H1 (cell line): ENCODE measurements around the gene METTL8. TPM values are rescaled to one million over a fixed set of nuclear protein-coding genes. Genes with fewer than 3 reads are reported as not detected.

Source experiments
- CTCF ChIA-PET: fragments of 300-600 bp; sonication (Branson Sonifier 250); formaldehyde crosslinking; loops from one replicate; lab custom pipeline; 2021; ENCODE audit not compliant: partially characterized antibody; lab: Charles Lee
- POLR2A ChIA-PET: fragments of 300-600 bp; sonication (Branson Sonifier 250); formaldehyde crosslinking; loops from one replicate; lab custom pipeline; 2021; ENCODE audit warnings: inconsistent platforms; ENCODE audit not compliant: partially characterized antibody; lab: Charles Lee
- DNase-seq, 2 experiments: peaks; one replicate each; pipeline versions ENCODE4 v3.0.0 to v3.0.0-alpha.2; 2010 to 2022; ENCODE audit warnings: low spot score in 2 of 2, low read depth in 1 of 2, mixed read lengths in 1 of 2
- FAIRE-seq: peaks from 2 replicates; lab custom pipeline; 2011; peaks lifted over from hg19 to GRCh38; lab: Jason Lieb, UNC
- H2AFZ ChIP-seq: 2 replicates; pipeline ENCODE4 v1.8.1; 2012; ENCODE audit warnings: low read length, inconsistent platforms
- H2AK5ac ChIP-seq: 2 replicates; pipeline ENCODE4 v1.6.1; 2013; ENCODE audit warnings: low read depth, low read length
- H2BK120ac ChIP-seq: replicated peaks from 2 replicates; pipeline ENCODE3; 2013; ENCODE audit warnings: low read depth, low read length, inconsistent platforms
- H2BK12ac ChIP-seq: 2 replicates; pipeline ENCODE4 v1.6.1; 2013; ENCODE audit warnings: low read depth, low read length
- H2BK15ac ChIP-seq: 2 replicates; pipeline ENCODE4 v1.6.1; 2013; ENCODE audit warnings: low read length
- H2BK20ac ChIP-seq: 2 replicates; pipeline ENCODE4 v1.6.1; 2013; ENCODE audit warnings: low read length
- H2BK5ac ChIP-seq: 2 replicates; pipeline ENCODE4 v1.6.1; 2013; ENCODE audit warnings: low read depth, low read length
- H3K14ac ChIP-seq: 2 replicates; pipeline ENCODE4 v1.6.1; 2013; ENCODE audit warnings: inconsistent platforms; ENCODE audit not compliant: insufficient read length
- H3K18ac ChIP-seq: 2 replicates; pipeline ENCODE4 v1.6.1; 2013; ENCODE audit warnings: low read length; ENCODE audit errors: extremely low read depth
- H3K23ac ChIP-seq: 2 replicates; pipeline ENCODE4 v1.6.1; 2013; ENCODE audit warnings: inconsistent platforms; ENCODE audit not compliant: insufficient read length
- H3K23me2 ChIP-seq: 2 replicates; pipeline ENCODE4 v1.6.1; 2013; ENCODE audit warnings: low read depth, low read length
- H3K27ac ChIP-seq: 2 replicates; pipeline ENCODE4 v1.6.1; 2011; ENCODE audit warnings: low read depth, low read length, inconsistent platforms
- H3K27me3 ChIP-seq, 4 experiments: replicated peaks in 1 of 4; 1 replicate in 1 of 4; 2 replicates in 3 of 4; pipeline versions ENCODE4 v1.6.1 to v1.8.1; 2011 to 2013; ENCODE audit warnings: low read length in 3 of 4, mild to moderate bottlenecking in 3 of 4, inconsistent platforms in 2 of 4, mixed read lengths in 2 of 4, moderate library complexity in 1 of 4; ENCODE audit not compliant: control insufficient read depth in 3 of 4, insufficient read depth in 3 of 4; ENCODE audit errors: extremely low read depth in 1 of 4
- H3K36me3 ChIP-seq, 4 experiments: 2 replicates each; pipeline versions ENCODE4 v1.6.1 to v1.8.1; 2011 to 2013; ENCODE audit warnings: mild to moderate bottlenecking in 4 of 4, low read length in 3 of 4, moderate library complexity in 2 of 4, control low read depth in 1 of 4, inconsistent platforms in 1 of 4; ENCODE audit not compliant: insufficient read depth in 4 of 4, control insufficient read depth in 2 of 4
- H3K4ac ChIP-seq: replicated peaks from 2 replicates; pipeline ENCODE3; 2013; ENCODE audit warnings: low read length, low read depth, mixed read lengths, inconsistent platforms; ENCODE audit not compliant: insufficient read length
- H3K4me1 ChIP-seq, 4 experiments: replicated peaks in 1 of 4; 1 replicate in 1 of 4; 2 replicates in 3 of 4; pipeline versions ENCODE4 v1.6.1 to v1.8.1; 2011 to 2013; ENCODE audit warnings: low read length in 3 of 4, inconsistent platforms in 2 of 4, mixed read lengths in 1 of 4; ENCODE audit not compliant: insufficient read depth in 4 of 4, control insufficient read depth in 3 of 4
- H3K4me2 ChIP-seq, 2 experiments: 2 replicates each; pipeline versions ENCODE4 v1.6.1 to v1.8.1; 2011 to 2013; ENCODE audit warnings: low read depth in 2 of 2, low read length in 2 of 2, control low read depth in 1 of 2, inconsistent platforms in 1 of 2, mild to moderate bottlenecking in 1 of 2; ENCODE audit not compliant: insufficient read depth in 1 of 2
- H3K4me3 ChIP-seq, 4 experiments: fragments of 200-600, 300-600 bp in 1 of 4; sonication (generic), shearing (Covaris generic), sonication (Bioruptor Twin) in 1 of 4; 2 replicates each; pipeline versions ENCODE4 v1.5.1 to v1.8.1; 2011 to 2016; ENCODE audit warnings: low read length in 4 of 4, low read depth in 3 of 4, control low read depth in 2 of 4, inconsistent platforms in 2 of 4, mild to moderate bottlenecking in 2 of 4, mixed read lengths in 1 of 4, moderate library complexity in 1 of 4; ENCODE audit not compliant: insufficient read depth in 2 of 4; ENCODE audit errors: extremely low read depth in 1 of 4
- H3K56ac ChIP-seq: replicated peaks from 2 replicates; pipeline ENCODE3; 2013; ENCODE audit warnings: low read depth, mild to moderate bottlenecking, mixed read lengths, low read length, inconsistent platforms; ENCODE audit not compliant: insufficient read length
- H3K79me1 ChIP-seq: 2 replicates; pipeline ENCODE4 v1.6.1; 2013; ENCODE audit warnings: low read depth, low read length, control low read depth
- H3K79me2 ChIP-seq, 2 experiments: 2 replicates each; pipeline versions ENCODE4 v1.6.1 to v1.8.1; 2012 to 2013; ENCODE audit warnings: low read length in 2 of 2, mild to moderate bottlenecking in 2 of 2, inconsistent platforms in 1 of 2; ENCODE audit not compliant: insufficient read depth in 2 of 2, control insufficient read depth in 1 of 2
- H3K9ac ChIP-seq, 4 experiments: replicated peaks in 1 of 4; 1 replicate in 1 of 4; 2 replicates in 3 of 4; pipeline versions ENCODE4 v1.6.1 to v1.8.1; 2011 to 2013; ENCODE audit warnings: low read depth in 3 of 4, low read length in 3 of 4, control low read depth in 2 of 4, mild to moderate bottlenecking in 2 of 4, moderate library complexity in 2 of 4, inconsistent platforms in 1 of 4; ENCODE audit errors: extremely low read depth in 1 of 4
- H3K9me3 ChIP-seq, 2 experiments: 2 replicates each; pipeline versions ENCODE4 v1.6.1 to v1.8.1; 2012 to 2013; ENCODE audit warnings: mild to moderate bottlenecking in 2 of 2, moderate library complexity in 2 of 2, control low read depth in 1 of 2, inconsistent platforms in 1 of 2, low read depth in 1 of 2, low read length in 1 of 2, mixed read lengths in 1 of 2; ENCODE audit not compliant: insufficient read depth in 2 of 2
- H4K20me1 ChIP-seq, 2 experiments: replicated peaks in 1 of 2; 2 replicates each; pipeline versions ENCODE3 to v1.8.1; 2011 to 2013; ENCODE audit warnings: inconsistent platforms in 2 of 2, low read length in 2 of 2, mild to moderate bottlenecking in 1 of 2; ENCODE audit not compliant: insufficient read depth in 2 of 2, control insufficient read depth in 1 of 2
- H4K5ac ChIP-seq: 2 replicates; pipeline ENCODE4 v1.6.1; 2013; ENCODE audit warnings: low read length, low read depth, mixed read lengths, inconsistent platforms; ENCODE audit not compliant: insufficient read length
- H4K8ac ChIP-seq: 2 replicates; pipeline ENCODE4 v1.8.0; 2013; ENCODE audit warnings: mild to moderate bottlenecking, moderate library complexity, low read length, inconsistent platforms; ENCODE audit not compliant: insufficient read depth; ENCODE audit errors: extremely low read depth
- H4K91ac ChIP-seq: replicated peaks from 2 replicates; pipeline ENCODE3; 2013; ENCODE audit warnings: low read length, mixed read lengths, inconsistent platforms; ENCODE audit not compliant: insufficient read length
- EZH2 ChIP-seq: fragments of 200-600 bp; sonication (generic); IDR thresholded peaks from 2 replicates; pipeline ENCODE4 v1.7.1; 2012; ENCODE audit warnings: low read depth, mild to moderate bottlenecking, moderate library complexity, low read length, inconsistent platforms; ENCODE audit not compliant: severe bottlenecking
- HDAC2 ChIP-seq, 2 experiments: fragments of 300-600 bp in 1 of 2; sonication (generic) in 1 of 2; IDR thresholded peaks; 2 replicates each; pipeline ENCODE4 v1.6.1; 2011 to 2012; ENCODE audit warnings: low read depth in 2 of 2, low read length in 2 of 2, mild to moderate bottlenecking in 2 of 2, moderate library complexity in 2 of 2, borderline replicate concordance in 1 of 2, inconsistent platforms in 1 of 2
- JUND ChIP-seq: IDR thresholded peaks from 2 replicates; pipeline ENCODE4 v1.6.1; 2011; ENCODE audit warnings: mild to moderate bottlenecking, improper control_type of control experiment, low read length
- KDM5A ChIP-seq: fragments of 200-600 bp; IDR thresholded peaks from 2 replicates; pipeline ENCODE4 v1.7.1; 2012; ENCODE audit warnings: mild to moderate bottlenecking, low read length, inconsistent platforms, mixed read lengths
- RAD21 ChIP-seq, 2 experiments: IDR thresholded peaks in 1 of 2; conservative IDR thresholded peaks in 1 of 2; 2 replicates each; pipeline ENCODE4 v1.6.1; 2011; ENCODE audit warnings: low read depth in 2 of 2, low read length in 2 of 2, improper control_type of control experiment in 1 of 2, inconsistent platforms in 1 of 2, mild to moderate bottlenecking in 1 of 2, moderate library complexity in 1 of 2
- SAP30 ChIP-seq: fragments of 300-600 bp; sonication (generic); IDR thresholded peaks from 2 replicates; pipeline ENCODE4 v1.7.1; 2012; ENCODE audit warnings: low read length, moderate library complexity, mild to moderate bottlenecking, inconsistent platforms; ENCODE audit not compliant: insufficient read depth, insufficient replicate concordance
- SIX5 ChIP-seq: IDR thresholded peaks from 2 replicates; pipeline ENCODE4 v1.6.1; 2011; ENCODE audit warnings: mild to moderate bottlenecking, low read depth, low read length
- SP2 ChIP-seq: IDR thresholded peaks from 2 replicates; pipeline ENCODE4 v1.6.1; 2012; ENCODE audit warnings: mild to moderate bottlenecking, low read length, inconsistent platforms
- TAF7 ChIP-seq: optimal IDR thresholded peaks from 2 replicates; pipeline ENCODE3; 2011; ENCODE audit warnings: low read depth, mild to moderate bottlenecking, inconsistent platforms, low read length, moderate library complexity, borderline replicate concordance
- WGBS, 2 experiments: shearing (Covaris generic) in 1 of 2; methylation state at CpG; one replicate each; pipeline versions ENCODE4 v1.1.6 to v1.1.7; 2013 to 2015; ENCODE audit warnings: low lambda C conversion rate in 2 of 2, mixed read lengths in 2 of 2, inconsistent platforms in 1 of 2, low coverage in 1 of 2, missing lambda C conversion rate in 1 of 2; ENCODE audit not compliant: insufficient replicate concordance in 2 of 2, insufficient coverage in 1 of 2, insufficient read length in 1 of 2; ENCODE audit errors: extremely low coverage in 1 of 2, missing lambda C conversion rate in 1 of 2; 5-methylcytosine and 5-hydroxymethylcytosine counted together
- polyA plus RNA-seq, 7 experiments: library from polyadenylated mRNA; depleted of rRNA in 3 of 7; stranded (reverse) in 5 of 7; unstranded in 2 of 7; fragments of >200 nt in 5 of 7; fragments of 200-250 nt in 2 of 7; gene quantifications; 1 replicate in 5 of 7; 2 replicates in 1 of 7; 4 replicates in 1 of 7; pipeline versions ENCODE4 v1.2.1 to v1.2.3, GENCODE V29; 2011 to 2013; ENCODE audit warnings: missing spikeins in 2 of 7, mixed read lengths in 2 of 7
- total RNA-seq: library from RNA; stranded (reverse); fragmentation: NEBNext Ultra II Directional; extraction: Animal tissue kit (Norgen Biotek cat#: 25700); gene quantifications from 2 replicates; pipeline ENCODE4 v1.2.1, GENCODE V29; 2021
- TF ChIP-seq, protein P1 (sequence below): IDR thresholded peaks from 2 replicates; pipeline ENCODE4 v1.6.1; 2012; ENCODE audit warnings: inconsistent platforms
- TF ChIP-seq, protein P2 (sequence below): IDR thresholded peaks from 2 replicates; pipeline ENCODE4 v1.6.1; 2011; ENCODE audit warnings: low read length, improper control_type of control experiment

Gene METTL8
- total and polyA plus RNA-seq, 2 of the 8 experiments (the other 6 are each of a cell fraction or from before 2014, with no cell fraction given), result 17.6 to 79.7 TPM

DNA sequence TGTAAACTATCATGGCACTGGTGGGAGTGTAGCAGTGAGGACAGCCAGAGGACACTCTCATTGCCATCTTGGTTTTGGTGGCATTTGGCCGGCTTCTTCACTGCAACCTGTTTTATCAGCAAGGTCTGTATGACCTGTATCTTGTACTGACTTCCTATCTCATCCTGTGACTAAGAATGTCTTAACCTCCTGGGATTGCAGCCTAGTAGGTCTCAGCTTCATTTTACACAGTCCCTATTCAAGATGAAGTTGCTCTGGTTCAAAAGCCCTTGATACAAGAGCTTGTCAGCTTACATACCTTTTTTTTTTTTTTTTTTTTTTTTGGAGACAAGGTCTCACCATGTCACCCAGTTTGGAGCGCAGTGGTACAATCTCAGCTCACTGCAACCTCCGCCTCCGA is 110.9 kb downstream of the METTL8 start:
- Histone ChIP-seq H3K14ac (no peak overlapping the region), H3K23ac (no peak overlapping the region), H4K8ac (no peak overlapping the region), H2AFZ (no peak overlapping the region), H3K56ac (no peak overlapping the region), H3K27ac (no peak overlapping the region), H3K9me3 (no peaks in the 10 kb centered on the region), H4K91ac (no peak overlapping the region), H4K20me1 (no peaks in the 10 kb centered on the region), H3K27me3 (no peaks in the 10 kb centered on the region), H2BK15ac (no peak overlapping the region), H2BK120ac (no peak overlapping the region), H3K4me2 (no peak overlapping the region), H3K4me3 (no peak overlapping the region), H3K18ac (no peak overlapping the region), H2BK20ac (0 out of 2 replicates have a peak overlapping the region, but pooled peaks have one; percentile 73), H4K5ac (no peak overlapping the region), H3K23me2 (no peaks in the 10 kb centered on the region), H3K79me2 (peaks cover 0 to 3% of the 10 kb centered on the region in 2 experiments; a peak in 1 of 4 replicates), H3K9ac (no peak overlapping the region), H3K36me3 (peaks cover 0 to 7% (median 1%) of the 10 kb centered on the region in 4 experiments; a peak in 3 of 8 replicates), H3K4ac (no peak overlapping the region), H2BK12ac (peak overlapping the region; percentile 55; the same call in 1 of the 2 replicates), H2BK5ac (no peak overlapping the region), H3K4me1 (peaks cover 7 to 41% (median 23%) of the 10 kb centered on the region in 4 experiments), H2AK5ac (no peak overlapping the region), H3K79me1 (no peaks in the 10 kb centered on the region)
- FAIRE-seq, result no peak
- POLR2A ChIA-PET, result interaction anchor here (1.5 to 1.8 kb wide), 2 partner anchors 11 to 111 kb away, joined by 4 read pairs; partner anchors contain the start of genes DCAF17 and METTL8
- no peak for DNase-seq
- WGBS, 2 experiments, result 93% methylated on average over 3 of the region's 4 CpGs; no CpG with 5 or more reads in 1 of the 2 experiments
- CTCF ChIA-PET, result interaction anchor here (1.1 kb wide), 1 partner anchor 182 kb away, joined by 4 read pairs; no protein-coding TSS in a partner anchor
- TF ChIP-seq JUND, result no peak
- TF ChIP-seq KDM5A, result no peak
- no peak for TF ChIP-seq EZH2
- TF ChIP-seq HDAC2 (IDR thresholded peaks at IDR 0.05; ENCODE audit: borderline replicate concordance in 1 of 2, low read depth in 2 of 2, low read length in 2 of 2), result no peak
- no peak for TF ChIP-seq SIX5
- no peak for TF ChIP-seq SP2
- TF ChIP-seq, protein P1, sequence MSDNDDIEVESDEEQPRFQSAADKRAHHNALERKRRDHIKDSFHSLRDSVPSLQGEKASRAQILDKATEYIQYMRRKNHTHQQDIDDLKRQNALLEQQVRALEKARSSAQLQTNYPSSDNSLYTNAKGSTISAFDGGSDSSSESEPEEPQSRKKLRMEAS, result no peak
- TF ChIP-seq TAF7, result no peak
- TF ChIP-seq RAD21 (IDR thresholded peaks at IDR 0.05 in 1 of 2, conservative IDR thresholded peaks at IDR 0.05 in 1 of 2; ENCODE audit: low read depth in 2 of 2, low read length in 2 of 2), result no peak
- no peak for TF ChIP-seq SAP30
- TF ChIP-seq, protein P2, sequence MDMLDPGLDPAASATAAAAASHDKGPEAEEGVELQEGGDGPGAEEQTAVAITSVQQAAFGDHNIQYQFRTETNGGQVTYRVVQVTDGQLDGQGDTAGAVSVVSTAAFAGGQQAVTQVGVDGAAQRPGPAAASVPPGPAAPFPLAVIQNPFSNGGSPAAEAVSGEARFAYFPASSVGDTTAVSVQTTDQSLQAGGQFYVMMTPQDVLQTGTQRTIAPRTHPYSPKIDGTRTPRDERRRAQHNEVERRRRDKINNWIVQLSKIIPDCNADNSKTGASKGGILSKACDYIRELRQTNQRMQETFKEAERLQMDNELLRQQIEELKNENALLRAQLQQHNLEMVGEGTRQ, result no peak
